ENCODE measurements around the gene CDKN2C.
"Not testable (repeated sequence)": the region's sequence is repeated elsewhere in the genome, so short reads cannot be mapped to it uniquely, and the experiment has no call there.

The CDKN2C gene

DNA sequence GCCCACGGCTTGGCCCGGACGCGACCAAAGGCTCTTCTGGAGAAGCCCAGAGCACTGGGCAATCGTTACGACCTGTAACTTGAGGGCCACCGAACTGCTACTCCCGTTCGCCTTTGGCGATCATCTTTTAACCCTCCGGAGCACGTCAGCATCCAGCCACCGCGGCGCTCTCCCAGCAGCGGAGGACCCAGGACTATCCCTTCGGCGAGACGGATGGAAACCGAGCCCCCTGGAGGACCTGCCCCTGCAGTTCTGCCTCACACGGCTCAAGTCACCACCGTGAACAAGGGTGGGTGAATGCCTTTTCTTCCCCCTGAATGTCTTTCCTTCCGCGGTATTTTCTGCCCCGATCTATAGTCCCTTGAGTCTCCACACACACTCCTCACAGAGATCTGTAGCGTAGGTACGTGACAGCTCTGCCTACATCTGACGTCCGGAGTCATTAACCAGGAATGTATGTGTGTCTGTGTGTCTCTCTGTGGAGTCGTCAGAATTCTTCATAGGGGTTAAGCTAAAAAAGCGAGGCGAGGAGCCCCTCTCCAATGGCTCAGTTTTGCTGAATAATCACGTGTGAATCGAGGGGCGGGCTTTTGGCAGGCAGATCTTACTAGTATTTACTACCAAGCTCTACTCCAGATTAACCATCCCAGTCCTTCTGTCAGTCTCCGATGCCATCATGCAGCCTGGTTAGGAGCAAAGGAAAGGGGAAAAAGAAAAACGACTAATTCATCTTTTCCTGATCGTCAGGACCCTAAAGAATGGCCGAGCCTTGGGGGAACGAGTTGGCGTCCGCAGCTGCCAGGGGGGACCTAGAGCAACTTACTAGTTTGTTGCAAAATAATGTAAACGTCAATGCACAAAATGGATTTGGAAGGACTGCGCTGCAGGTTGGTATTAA, at the start of gene CDKN2C:
CDKN2C (plus strand) TSS at position 635 of the 898 bp plus-strand sequence; CDS start at position 759, 124 bp downstream.
- DNase-seq (ENCODE audit: low read depth, low spot score): no peak

DNA sequence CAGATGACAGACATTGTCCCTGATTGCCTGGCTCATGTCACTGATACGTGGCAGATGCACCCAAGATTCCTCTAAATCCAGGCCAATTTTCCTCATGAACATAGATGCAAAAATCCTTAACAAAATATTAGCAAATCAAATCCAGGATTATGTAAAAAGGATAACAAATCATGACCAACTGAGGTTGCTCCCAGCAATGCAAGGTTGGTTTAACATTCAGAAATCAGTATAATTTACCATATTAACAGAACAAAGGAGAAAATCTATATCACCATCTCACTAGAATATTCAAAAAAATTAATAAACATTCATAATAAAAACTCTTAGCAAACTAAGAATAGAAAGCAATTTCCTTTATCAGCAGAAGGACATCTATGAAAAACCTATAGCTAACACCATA, 49.6 kb upstream of the CDKN2C start:
- no peak for DNase-seq (ENCODE audit: low read depth, low spot score)

DNA sequence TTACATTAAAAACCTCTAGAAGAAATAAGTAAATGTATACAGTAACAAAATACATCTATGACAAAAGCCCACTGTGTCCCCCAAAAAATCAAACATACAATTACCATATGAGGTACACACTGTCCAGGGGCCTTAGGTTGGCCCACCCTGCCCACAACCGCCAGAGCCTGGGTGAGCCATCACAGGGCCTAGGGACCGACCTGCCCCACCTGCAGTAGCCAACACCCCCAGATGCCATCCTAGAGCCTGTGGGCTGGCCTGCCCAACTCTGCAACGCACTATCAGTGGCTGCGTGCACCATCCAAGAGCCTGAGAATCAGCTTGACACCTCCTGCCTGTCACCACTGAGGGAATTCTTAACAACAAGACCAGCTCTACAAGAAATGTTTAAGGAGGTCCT, 49.0 kb upstream of the CDKN2C start:
- DNase-seq (ENCODE audit: low read depth, low spot score): no peak

DNA sequence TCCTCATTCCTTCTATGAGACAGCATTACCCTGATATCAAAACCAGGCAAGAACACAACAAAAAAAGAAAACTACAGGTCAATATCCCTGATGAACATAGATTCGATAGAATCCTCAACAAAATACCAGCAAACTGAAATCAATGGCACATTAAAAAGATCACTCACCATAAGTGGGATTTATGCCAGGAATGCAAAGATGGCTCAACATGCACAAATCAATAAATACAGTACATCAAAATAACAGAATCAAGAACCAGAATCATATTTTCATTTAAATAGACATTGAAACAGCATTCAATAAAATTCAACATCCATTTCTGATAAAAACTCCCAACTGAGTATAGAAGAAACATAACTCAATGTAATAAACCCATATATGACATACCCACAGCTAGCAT, 46.5 kb upstream of the CDKN2C start:
- no peak for DNase-seq (ENCODE audit: low read depth, low spot score)

DNA sequence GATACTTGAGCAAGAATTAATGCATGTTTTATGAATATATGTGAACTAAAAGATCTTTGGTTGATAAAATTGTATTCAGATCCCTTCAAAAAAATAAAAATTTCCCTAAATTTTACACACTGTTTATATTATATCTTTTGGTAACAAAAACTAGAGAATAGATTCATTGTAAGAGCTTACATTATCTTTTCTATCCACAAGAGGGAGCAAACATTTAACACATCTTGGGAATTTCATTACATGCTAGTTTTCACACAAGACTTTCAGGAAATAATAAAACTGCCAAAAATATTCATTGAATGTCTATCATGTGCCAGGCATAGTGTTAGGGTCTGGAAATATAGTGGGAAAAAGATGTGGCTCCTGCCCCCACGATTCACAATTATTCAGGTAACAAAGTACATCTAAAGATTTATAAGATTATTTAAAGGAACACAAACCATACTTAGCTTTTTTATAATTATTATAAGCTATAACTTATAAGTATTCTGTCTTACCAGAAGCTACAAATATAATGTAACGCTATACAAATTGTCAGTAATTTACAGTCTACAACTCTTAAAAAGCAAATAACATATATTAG, 40.6 kb upstream of the CDKN2C start:
- DNase-seq (ENCODE audit: low read depth, low spot score): no peak

DNA sequence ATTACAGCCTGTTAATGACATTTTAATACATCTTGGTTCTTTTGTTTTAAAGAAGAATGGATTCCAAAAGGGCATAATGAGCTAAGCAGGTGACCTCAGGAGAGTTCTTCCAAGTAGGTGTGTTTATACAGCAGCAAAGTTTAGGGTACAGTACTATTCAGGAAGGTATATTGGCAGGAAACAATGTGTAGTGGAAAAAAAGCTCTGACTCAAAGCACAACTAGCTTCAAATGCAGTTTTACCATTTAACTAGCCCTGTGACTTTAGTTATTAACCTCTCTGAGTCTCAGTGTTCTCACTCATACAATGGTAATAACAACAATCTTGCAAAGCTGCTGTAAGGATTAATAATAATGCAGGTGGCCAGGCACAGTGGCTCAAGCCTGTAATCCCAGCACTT, 39.9 kb upstream of the CDKN2C start:
- DNase-seq (ENCODE audit: low read depth, low spot score): no peak

DNA sequence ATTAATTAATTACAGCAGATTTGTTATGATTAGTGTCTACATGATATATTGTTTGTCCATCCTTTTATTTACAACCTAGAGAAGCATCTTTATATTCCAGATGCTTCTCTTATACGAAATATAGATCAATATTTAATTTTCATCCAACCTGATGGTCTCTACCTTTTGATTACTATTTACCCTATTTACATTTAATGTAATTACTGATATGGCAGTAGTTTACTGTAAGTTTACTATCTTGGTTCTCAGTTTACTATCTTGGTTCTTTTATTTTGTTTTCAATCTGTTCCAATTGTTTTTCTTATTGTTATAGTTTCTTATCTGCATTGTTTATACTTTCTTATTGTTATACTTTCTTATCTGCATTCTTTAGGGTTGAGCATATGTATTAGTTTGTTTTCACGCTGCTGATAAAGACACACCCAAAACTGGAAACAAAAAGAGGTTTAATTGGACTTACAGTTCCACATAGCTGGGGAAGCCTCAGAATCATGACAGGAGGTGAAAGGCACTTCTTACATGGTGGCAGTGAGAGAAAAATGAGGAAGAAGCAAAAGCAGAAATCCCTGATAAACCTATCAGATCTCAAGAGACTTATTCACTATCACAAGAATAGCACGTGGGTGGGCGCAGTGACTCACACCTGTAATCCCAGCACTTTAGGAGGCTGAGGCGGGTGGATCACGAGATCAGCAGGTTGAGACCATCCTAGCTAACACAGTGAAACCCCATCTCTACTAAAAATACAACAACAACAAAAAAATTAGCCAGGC, 38.9 kb upstream of the CDKN2C start:
- DNase-seq (ENCODE audit: low read depth, low spot score): no peak

DNA sequence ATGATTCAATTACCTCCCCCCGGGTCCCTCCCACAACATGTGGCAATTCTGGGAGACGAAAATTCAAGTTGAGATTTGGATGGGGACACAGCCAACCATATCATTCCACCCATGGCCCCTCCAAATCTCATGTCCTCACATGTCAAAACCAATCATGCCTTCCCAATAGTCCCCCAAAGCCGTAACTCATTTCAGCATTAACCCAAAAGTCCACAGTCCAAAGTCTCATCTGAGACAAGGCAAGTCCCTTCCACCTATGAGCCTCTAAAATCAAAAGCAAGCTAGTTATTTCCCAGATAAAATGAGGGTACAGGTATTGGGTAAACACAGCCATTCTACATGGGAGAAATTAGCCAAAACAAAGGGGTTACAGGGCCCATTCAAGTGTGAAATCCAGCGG, 38.0 kb upstream of the CDKN2C start:
- DNase-seq (ENCODE audit: low read depth, low spot score): not testable (repeated sequence)

DNA sequence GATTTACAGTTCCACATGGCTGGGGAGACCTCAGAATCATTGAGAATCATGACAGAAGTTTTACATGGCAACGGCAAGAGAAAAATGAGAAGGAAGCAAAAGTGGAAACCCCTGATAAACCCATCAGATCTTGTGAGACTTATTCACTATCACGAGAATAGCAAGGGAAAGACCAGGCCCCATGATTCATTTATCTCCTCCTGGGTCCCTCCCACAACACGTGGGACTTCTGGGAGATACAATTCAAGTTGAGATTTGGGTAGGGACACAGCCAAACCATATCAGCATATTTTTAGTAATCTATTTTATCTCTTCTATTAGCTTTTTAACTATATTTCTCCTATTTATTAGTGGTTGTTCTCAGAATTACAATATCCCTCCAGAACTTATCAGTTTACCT, 36.3 kb upstream of the CDKN2C start:
- not testable (repeated sequence) for DNase-seq (ENCODE audit: low read depth, low spot score)

DNA sequence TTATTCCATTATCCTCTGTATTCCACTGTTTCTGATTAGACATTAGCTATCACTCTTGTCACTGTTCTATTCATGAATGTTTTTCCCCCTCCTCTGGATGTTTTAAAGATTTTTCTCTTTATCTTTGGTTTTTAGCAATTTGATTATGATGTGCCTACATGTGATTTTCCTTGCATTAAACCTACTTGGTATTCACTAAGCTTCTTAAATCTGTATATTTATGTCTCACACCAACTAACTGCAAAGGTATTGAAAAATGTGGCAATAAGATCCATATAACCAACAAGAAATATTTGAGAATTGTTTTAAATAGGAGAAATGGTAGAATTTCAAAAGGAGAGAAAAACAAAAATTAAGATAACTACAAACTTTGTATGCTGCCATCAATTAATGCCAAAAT, 35.2 kb upstream of the CDKN2C start:
- DNase-seq (ENCODE audit: low read depth, low spot score): no peak

DNA sequence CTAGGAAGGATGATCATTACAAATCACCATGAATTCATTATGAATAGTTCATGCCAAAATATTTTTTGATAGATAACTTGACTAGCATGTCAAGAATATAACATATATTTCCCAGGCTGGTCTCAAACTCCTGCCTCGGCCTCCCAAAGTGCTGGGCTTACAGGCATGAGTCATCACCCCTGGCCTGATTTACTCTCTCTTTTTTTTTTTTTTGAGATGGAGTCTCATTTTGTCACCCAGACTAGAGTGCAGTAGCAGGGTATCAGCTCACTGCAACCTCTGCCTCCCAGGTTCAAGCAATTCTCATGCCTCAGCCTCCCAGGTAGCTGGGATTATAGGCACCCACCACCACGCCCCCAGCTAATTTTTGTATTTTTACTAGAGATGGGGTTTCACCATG, 34.8 kb upstream of the CDKN2C start:
- DNase-seq (ENCODE audit: low read depth, low spot score): not testable (repeated sequence)

DNA sequence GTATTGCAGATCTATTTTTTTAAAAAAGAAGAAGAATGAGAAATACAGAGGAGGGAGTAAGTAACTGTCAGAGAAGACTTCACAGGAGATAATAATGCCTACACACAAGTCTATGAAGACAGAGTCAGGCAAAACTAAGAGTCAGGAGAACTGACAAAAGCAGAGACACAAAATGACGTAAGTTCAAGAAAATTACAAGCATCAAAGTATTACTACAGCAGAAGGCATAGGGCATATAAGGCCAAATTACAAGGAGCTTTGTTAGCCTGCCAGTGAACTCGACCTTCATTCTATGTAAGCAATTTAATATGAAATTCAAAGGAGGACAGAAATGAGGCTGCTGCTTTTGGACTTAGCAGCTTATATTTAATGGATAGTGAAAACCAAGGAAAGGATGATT, 33.7 kb upstream of the CDKN2C start:
- DNase-seq (ENCODE audit: low read depth, low spot score): no peak

DNA sequence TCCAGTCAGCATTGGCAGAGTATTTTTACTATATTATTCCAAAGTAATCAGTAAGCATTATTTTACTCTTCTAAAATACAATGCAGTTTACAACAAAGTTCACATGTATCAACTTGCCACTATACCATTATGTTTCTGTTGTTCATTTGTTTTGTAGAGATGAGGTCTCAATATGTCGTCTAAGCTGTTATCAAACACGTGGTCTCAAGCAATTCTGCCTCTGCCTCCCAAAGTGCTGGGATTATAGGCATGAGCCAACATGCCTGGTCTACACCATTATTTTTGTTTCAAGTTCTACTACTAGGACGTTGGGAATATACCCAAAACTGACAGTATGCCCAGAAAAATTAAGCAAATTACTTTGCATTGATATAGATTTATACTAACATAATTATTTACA, 29.8 kb upstream of the CDKN2C start:
- no peak for DNase-seq (ENCODE audit: low read depth, low spot score)

DNA sequence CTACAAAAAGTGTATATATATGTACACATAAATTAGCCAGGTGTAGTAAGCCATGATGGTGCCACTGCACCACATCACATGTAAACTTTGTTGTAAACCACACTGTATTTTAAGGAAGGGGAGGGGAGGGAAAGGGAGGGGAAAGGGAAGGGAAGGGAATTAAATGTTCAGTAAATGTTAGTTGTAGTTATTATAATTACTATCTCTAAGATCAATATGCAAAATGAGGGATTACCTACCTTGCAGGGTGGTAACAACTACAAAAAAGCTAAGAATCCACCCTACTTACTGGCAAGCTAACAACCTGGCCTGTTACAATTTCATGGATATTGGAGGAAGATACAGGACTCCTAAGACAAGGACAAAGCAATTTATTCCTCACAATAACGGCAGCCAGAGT, 27.7 kb upstream of the CDKN2C start:
- no peak for DNase-seq (ENCODE audit: low read depth, low spot score)

DNA sequence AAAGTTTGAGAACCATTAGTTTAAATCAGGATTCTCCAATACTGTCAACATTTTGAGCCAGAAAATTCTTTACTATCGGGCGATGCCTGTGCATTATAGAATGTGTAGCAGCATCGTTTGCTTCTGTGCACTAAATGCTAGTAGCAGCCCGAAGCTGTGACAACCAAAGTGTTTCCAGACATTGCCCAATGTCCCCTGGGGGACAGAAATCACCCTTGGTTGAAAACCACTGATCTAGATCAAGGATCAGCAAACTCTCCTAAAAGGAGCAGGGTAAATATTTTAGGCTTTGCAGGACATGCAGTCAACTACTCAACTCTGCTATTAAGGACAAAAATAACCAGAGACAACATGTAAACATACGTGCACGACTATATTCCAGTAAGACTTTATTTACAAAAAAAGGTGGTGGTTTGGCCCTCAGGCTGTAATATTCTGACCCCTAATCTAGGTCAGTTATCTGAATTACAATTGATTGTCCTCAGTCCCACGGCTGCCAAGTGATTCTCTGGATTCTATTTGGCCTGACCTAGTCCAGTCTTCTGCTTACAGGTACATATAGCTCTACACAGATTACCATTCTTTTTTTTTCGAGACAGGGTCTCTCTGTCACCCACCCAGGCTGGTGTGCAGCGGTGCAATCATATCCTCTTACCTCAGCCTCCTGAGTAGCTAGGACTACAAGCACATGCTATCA, 20.6 kb upstream of the CDKN2C start:
- no peak for DNase-seq (ENCODE audit: low read depth, low spot score)

DNA sequence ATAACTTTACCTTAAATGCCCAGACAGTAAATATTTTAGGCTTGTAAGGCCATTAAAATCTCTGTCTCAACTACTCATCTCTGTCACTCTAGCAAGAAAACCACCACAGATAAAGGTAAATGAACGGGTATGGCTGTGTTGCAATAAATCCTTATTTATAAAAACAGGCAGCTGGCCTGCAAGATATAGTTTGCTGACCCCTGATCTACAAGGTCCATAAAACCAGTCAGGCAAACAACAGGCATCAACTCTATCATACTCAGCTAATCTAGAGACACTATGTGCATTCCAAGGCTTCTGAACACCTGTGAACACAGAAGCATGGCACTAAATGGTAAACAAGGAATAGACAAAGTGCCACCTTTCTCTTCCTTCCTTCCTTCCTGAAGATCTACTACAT, 19.6 kb upstream of the CDKN2C start:
- DNase-seq (ENCODE audit: low read depth, low spot score): no peak

DNA sequence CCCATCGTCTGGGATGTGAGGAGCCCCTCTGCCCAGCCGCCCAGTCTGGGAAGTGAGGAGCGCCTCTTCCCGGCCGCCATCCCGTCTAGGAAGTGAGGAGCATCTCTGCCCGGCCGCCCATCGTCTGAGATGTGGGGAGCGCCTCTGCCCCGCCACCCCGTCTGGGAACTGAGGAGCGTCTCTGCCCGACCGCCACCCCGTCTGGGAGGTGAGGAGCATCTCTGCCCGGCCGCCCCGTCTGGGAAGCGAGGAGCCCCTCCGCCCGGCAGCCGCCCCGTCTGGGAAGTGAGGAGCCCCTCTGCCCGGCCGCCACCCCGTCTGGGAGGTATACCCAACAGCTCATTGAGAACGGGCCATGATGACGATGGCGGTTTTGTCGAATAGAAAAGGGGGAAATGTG, 17.5 kb upstream of the CDKN2C start:
- not testable (repeated sequence) for DNase-seq (ENCODE audit: low read depth, low spot score)

DNA sequence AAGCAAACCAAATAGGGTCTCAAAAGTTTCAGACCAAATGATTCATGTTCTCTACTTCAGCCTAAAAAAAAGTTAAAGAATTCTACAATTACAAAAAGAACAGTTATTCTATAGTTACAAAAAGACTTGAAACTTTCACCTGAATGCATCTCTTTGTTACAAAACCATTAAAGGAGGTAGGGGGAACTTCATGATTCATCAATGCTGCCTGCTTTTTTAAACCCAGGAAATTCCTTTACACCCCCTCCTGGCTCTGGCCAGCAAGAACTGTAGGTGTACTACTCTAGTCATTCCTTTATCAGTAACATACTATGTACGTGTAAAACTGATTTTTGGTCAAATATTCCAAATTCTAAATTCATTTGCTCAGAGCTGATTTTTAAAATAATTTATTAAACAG, 14.9 kb upstream of the CDKN2C start:
- no peak for DNase-seq (ENCODE audit: low read depth, low spot score)

DNA sequence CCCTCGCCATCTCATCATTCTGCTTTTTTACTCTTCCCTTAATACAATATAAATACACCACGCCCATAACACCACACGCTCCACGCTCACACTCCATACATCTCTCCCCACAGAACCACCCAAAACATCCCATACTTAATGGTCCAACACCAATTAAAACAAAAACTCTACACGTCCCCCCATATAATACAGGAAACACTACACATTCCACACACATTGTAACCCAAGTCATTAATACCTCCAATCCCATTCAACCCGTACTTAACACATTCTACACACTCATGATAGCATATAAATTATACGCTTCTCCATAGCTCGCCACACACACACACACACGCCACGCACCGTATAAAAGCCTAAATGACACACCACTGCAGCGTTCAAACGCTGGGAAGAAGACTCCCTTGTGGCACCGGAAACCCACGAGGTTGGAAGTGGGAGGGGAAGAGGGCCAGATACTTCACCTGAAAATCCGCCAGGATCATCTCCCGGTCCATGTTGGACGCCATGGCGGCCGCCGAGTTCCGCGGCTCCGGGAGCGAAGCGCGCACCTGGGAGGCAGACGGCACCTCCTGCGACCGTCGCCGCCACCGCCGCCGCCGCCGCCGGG, 10.6 kb upstream of the CDKN2C start:
- DNase-seq (ENCODE audit: low read depth, low spot score): no peak

DNA sequence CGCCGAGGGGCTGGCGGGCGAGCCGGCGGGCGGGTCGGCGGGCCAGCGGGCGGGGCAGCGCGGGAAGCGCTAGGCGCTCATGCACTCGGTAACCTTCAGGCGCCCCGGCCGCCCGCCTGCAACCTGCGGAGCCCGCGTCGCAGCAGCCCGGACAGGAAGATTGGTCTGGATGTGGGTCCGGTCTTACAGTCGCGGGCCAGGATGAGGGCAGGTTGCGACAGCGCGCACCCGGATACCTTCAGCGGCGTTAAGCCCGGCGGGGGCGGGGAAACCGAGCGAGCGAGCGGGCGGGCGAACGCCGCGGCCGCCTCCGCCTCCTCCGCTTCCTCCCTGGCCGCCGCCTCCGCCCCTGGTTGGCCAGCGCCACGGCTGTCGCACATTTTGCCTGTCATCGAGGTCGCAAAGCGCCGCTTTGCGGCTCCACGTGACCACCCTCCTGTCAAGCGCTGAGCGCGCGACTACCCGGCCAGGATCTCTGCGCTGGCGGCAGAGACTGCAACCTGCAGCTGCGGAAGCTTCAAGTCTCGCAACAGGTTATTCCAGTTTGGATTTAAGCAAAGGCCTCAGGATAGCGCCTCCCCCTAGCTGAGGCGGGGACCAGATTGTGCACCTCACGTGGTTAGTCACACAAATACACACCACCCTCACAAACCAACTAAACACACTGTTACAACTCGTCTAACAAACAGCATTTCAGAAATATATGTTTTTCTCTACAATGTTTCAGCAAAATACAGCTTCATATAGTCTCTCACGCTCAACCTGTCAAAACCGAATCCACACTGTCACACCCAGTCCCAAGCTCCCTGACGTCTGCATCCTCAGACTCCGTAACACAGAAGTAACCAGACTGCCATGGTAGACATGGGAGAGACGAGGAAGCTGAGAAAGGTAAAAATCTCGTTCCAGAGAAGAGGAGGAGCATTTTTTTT, 9.9 kb upstream of the CDKN2C start, which contains the start of gene FAF1:
FAF1 (minus strand) TSS at position 355 of the 932 bp plus-strand sequence. CDS start 456 bp downstream, outside the sequence.
- peak; percentile 88 for DNase-seq (ENCODE audit: low read depth, low spot score)
